WERI-Rb-1 (cell line): ENCODE measurements around the gene CFAP20DC.

Experiments used
- DNase-seq: peaks from one replicate; pipeline ENCODE4 v3.0.0-alpha.2; 2020
- H3K27ac ChIP-seq: fragments of 250-450 bp; sonication (Bioruptor Pico); 2 replicates; pipeline ENCODE4 v1.5.1; 2020; ENCODE audit warnings: mild to moderate bottlenecking, moderate library complexity
- H3K27me3 ChIP-seq: fragments of 250-450 bp; sonication (Bioruptor Pico); 2 replicates; pipeline ENCODE4 v1.5.1; 2021; ENCODE audit warnings: mild to moderate bottlenecking, low read depth, moderate library complexity; ENCODE audit not compliant: insufficient read depth, severe bottlenecking
- H3K36me3 ChIP-seq: fragments of 250-450 bp; sonication (Bioruptor Pico); 2 replicates; pipeline ENCODE4 v1.5.1; 2020; ENCODE audit warnings: mild to moderate bottlenecking, moderate library complexity
- H3K4me3 ChIP-seq: 2 replicates; pipeline ENCODE4 v1.5.1; 2011; ENCODE audit warnings: low read depth, mild to moderate bottlenecking, control low read depth, low read length
- H3K9me3 ChIP-seq: fragments of 250-450 bp; sonication (Bioruptor Pico); 2 replicates; pipeline ENCODE4 v1.5.1; 2021; ENCODE audit warnings: mild to moderate bottlenecking, moderate library complexity; ENCODE audit not compliant: severe bottlenecking
- CTCF ChIP-seq: IDR thresholded peaks from 2 replicates; pipeline ENCODE4 v1.5.1; 2011; ENCODE audit warnings: low read depth, mild to moderate bottlenecking, control low read depth, inconsistent platforms, low read length

The CFAP20DC gene

GRCh38 chr3:59046839-59047238, 3.0 kb downstream of the CFAP20DC start:
- Histone ChIP-seq H3K27ac (no peak overlapping the region), H3K4me3 (no peak overlapping the region), H3K36me3 (no peaks in the 10 kb centered on the region), H3K27me3 (no peaks in the 10 kb centered on the region), H3K9me3 (no peaks in the 10 kb centered on the region)
- TF ChIP-seq CTCF, result no peak
- no peak for DNase-seq

- no peaks in the 10 kb centered on the region for H3K9me3 ChIP-seq
- TF ChIP-seq CTCF, result no peak
- H3K27me3 ChIP-seq, result no peaks in the 10 kb centered on the region
- no peak overlapping the region for H3K4me3 ChIP-seq
- no peak for DNase-seq
- H3K36me3 ChIP-seq, result no peaks in the 10 kb centered on the region
- H3K27ac ChIP-seq, result no peak overlapping the region
These were observed 6.4 kb downstream of the CFAP20DC start for GRCh38 chr3:59043391-59043790.

- no peak for DNase-seq
- Histone ChIP-seq H3K36me3 (no peaks in the 10 kb centered on the region), H3K9me3 (no peaks in the 10 kb centered on the region), H3K27ac (no peak overlapping the region), H3K27me3 (no peaks in the 10 kb centered on the region), H3K4me3 (no peak overlapping the region)
- TF ChIP-seq CTCF, result no peak
These were observed 8.9 kb downstream of the CFAP20DC start for GRCh38 chr3:59040902-59041301.

GRCh38 chr3:59027607-59028006, 22.2 kb downstream of the CFAP20DC start:
- Histone ChIP-seq H3K9me3 (no peaks in the 10 kb centered on the region), H3K4me3 (no peak overlapping the region), H3K27ac (no peak overlapping the region), H3K36me3 (no peaks in the 10 kb centered on the region), H3K27me3 (no peaks in the 10 kb centered on the region)
- no peak for TF ChIP-seq CTCF
- DNase-seq, result no peak

- Histone ChIP-seq H3K27me3 (no peaks in the 10 kb centered on the region), H3K27ac (no peak overlapping the region), H3K36me3 (no peaks in the 10 kb centered on the region), H3K4me3 (no peak overlapping the region), H3K9me3 (no peaks in the 10 kb centered on the region)
- TF ChIP-seq CTCF, result no peak
- no peak for DNase-seq
These were observed 26.2 kb downstream of the CFAP20DC start for GRCh38 chr3:59023612-59024011.

- Histone ChIP-seq H3K27ac (no peak overlapping the region), H3K9me3 (no peaks in the 10 kb centered on the region), H3K27me3 (no peaks in the 10 kb centered on the region), H3K4me3 (no peak overlapping the region), H3K36me3 (no peaks in the 10 kb centered on the region)
- TF ChIP-seq CTCF, result no peak
- DNase-seq, result no peak
These were observed 32.2 kb downstream of the CFAP20DC start for GRCh38 chr3:59017617-59017984.
